HG02840 (cell line): Measurements from ENCODE around the gene C16orf54.
"Not testable (repeated sequence)": the region's sequence is repeated elsewhere in the genome, so short reads cannot be mapped to it uniquely, and the experiment has no call there.

Experiments used
- ATAC-seq: cut with Tn5 transposase; IDR thresholded peaks from one replicate; pipeline ENCODE4 v1.9.1; 2021; ENCODE audit warnings: mild to moderate bottlenecking, moderate library complexity, moderate number of reproducible peaks; ENCODE audit not compliant: unreplicated experiment, low FRiP score

C16orf54 gene

DNA sequence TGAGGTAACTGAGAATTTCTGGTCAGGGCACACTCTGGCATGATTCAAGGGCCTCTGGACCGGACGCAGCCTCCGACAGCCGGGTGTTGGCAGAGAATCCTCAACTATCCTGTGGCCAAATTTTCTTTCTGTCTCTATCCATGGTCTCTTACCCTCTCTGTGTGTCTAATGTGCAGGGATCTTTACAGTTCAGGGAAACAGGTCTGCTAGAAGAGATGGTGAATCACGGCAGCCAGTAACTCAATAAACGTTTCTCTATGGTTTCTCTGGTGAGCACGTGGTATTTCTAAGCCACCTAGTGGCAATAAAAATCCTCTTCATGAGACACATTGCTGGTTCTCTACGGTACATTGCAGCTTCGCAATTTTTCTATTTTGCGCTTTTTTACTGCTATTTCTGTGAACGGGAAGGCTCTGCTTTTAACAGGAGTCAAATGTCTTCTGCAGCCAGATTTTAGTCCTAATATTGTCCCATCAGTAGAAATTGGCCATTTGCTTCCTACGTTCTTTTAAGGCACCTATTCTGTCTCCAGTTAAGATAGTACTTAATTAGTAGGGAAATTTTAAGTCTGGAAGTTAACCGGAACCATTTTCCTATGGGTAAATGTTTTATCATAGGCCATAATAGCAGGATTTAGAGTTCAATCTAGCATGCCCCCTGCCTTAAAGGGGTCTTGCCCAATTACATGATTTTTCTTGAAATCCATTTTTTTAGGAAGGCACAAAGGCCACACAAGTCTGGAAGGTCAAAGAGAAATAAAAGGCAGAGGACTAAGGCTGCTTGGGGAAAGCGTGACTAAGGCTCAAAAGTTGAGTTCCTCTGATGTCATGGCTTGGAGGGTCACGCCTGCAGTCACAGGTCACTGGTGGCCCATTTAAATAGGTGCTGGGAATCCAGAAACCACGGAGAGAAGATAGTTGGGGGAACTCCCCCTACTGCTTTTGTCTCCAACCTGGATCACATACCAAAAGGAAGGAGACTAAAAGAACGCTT is 35.3 kb downstream of the C16orf54 start:
- ATAC-seq = no peak

DNA sequence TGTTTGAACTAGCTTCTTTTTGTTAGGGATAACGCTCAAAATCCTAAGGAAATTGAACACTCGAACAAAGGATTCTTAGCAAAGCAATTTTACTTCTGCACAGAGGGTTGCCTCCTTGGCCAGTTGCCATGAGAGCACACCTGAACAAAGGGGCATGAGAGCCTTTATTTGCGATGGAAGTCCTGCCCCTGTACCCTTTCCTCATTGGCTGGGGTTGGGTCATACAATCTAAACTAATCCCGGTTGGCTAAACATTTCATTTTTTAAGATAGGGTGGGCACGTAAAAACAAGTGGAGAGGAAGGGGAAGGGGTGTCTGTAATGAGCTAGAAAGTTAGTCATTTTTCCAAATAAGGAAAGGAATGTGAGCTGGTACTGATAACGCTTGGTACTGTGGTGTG is 36.1 kb downstream of the C16orf54 start:
- ATAC-seq = not testable (repeated sequence)

DNA sequence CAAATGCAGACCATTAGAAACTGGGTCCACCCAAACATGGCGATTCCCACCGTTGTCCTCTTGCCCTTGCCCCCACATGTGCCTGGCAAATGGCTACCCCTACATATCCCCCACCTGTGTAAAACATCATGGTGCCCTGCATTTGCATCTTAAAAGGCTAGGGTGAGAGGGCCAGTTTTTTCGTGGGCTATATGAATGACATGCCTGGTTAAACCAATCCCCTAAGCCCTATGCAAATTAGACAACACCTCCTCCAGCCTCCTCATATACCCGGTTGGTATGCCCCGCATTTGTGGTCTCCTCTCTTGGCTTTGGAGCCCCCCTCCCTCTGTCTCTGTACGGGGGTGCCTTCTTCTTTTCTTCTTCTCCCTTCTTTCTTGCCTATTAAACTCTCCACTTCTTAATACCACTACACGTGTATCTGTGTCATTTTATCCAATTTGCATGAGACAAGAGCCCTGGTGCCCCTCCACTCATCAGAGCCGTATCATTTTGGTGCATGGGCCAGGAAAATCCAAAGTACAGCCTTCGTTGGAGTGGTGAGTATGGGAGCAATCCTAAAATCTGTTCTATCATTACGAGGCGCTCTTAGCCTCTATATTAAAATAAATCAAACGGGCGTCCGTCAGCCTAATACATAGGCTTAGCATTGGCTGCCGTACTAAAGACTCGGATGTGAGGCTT is 36.7 kb downstream of the C16orf54 start:
- ATAC-seq = no peak

DNA sequence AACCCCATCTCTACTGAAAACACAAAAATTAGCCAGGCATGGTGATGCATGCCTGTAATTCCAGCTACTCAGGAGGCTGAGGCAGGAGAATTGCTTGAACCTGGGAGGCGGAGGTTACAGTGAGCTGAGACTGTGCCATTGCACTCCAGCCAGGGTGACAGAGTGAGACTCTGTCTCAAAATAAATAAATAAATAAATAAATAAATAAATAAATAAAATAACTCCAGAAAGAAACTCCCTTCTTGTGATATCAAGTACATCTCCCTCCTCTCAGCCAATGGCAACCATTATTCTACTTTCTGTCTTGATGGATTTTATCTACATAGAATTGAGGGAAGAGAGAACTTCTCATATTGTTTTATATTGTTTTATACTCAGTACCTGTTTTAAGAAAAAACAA is 38.6 kb downstream of the C16orf54 start:
- ATAC-seq = not testable (repeated sequence)

DNA sequence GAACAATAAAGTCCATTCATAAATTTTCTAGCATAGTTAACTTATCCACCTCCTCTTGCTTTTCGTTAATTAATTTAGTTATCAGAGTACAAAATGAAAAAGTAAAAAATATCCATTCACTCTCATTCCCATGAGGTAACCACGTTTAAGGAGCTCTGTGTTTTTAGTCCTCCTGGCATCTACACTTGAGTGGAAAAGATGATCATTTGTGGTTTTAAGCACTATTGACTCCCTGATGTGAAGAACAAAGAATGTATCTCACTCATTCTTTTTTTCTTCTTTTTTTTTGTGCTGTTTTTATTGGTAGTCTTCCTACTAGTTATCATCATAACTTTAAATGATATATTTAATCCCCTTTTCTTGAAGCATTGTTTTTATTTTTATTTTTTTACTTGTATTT is 40.8 kb downstream of the C16orf54 start:
- ATAC-seq = no peak

DNA sequence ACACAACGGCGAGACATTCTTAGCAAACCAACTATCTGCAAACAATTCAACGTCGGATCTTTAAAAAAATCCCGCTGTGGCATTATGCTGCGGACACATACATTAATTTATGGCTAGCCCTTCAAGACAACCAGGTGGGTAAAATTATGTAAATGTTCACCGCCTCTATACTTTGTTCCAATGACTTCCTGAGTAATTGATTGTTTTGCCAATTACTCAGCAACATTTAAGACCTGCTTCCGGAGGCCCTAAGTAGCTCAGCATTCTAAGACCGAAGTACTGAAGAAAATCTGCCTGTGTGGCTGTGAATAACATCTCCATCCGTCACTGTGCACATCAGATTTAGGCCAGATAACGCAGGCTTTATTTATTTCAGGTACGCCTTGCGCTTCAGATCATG is 43.5 kb downstream of the C16orf54 start:
- peak; percentile 55 for ATAC-seq

DNA sequence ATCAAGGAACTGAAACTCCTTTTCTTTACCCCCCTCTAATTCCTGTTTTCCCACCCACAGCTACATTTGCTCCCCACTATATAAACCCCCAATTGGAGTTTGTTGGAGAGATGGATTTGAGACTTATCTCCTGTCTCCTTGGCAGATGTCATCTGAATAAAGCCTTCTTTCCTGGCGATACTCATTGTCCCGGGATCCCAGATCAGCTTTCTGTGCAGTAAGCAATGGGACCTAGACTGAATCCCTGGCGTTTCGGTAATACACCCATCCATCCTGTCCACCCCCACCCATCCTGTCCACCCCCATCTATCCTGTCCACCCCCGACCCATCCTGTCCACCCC is 44.6 kb downstream of the C16orf54 start:
- no peak for ATAC-seq

DNA sequence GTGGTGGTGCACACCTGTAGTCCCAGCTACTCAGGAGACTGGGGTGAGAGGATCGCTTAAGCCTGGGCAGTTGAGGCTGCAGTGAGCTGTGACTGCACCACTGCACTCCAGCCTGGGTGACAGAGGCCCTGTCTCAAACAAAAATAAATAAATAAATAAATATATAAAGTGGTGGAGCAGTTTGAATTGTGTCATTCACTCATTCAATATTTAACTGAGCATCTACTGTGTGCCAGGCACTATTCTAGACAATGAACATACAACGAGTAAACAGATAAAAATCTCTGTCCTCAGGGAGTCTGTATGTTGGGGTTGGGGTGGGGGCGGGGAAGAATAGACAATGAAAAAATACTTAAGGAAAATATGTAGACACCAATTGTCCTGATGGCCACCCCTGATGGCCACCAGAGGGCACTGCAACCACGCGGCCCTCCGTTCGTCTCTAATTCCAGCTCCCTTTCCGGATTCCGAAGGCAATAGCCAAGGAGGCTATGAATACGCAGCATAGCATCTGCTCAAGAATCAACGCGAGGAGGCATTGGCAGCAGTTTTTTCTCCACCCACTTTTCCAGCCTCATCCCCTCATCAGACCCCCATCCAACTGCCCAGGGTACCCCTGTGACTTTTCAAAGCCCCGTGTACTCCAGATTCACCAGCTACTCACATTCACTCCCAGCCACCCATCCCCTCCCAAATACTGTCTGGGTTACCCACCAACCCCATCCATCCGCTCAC is 45.4 kb downstream of the C16orf54 start:
- no peak for ATAC-seq

DNA sequence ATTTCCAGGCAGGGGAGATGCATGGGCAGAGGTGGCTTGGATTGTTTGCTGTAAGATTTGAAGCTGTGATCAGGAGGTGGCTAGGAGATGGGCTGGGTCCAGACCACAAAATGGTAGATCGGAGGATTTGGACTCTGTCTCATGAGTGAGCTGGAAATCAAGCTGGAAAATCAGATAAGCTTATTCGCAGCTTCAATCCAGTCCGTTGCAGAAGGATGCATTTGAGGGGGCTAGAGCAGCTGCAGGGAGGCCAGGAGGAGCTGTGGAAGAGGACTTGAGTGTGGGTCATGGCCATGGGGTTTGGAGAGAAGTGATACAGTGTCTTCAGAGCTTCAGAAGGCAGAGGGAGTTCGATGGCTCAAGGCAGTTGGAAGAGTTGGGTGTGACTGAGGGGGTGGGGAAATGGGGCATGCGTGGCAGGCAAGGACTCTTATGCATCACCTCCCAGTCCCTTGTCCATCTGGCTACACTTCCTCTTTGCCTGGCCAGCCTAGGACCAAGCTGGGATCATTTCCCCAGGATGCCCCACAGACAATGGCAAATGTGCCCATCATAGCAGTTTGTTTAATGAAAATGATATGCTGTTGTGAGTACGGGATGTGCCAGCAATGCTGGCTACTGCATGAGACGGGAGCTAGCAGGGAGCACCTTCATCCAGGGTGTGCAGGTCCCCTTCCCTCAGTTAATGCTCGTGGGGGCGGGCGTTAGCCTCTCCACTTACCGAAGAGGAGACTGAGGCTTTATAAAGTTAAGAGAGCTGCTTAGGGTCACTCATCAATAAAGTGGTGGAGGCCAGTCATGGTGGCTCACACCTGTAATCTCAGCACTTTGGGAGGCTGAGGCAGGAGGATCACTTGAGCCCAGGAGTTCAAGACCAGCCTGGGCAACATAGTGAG is 46.2 kb downstream of the C16orf54 start:
- no peak for ATAC-seq

DNA sequence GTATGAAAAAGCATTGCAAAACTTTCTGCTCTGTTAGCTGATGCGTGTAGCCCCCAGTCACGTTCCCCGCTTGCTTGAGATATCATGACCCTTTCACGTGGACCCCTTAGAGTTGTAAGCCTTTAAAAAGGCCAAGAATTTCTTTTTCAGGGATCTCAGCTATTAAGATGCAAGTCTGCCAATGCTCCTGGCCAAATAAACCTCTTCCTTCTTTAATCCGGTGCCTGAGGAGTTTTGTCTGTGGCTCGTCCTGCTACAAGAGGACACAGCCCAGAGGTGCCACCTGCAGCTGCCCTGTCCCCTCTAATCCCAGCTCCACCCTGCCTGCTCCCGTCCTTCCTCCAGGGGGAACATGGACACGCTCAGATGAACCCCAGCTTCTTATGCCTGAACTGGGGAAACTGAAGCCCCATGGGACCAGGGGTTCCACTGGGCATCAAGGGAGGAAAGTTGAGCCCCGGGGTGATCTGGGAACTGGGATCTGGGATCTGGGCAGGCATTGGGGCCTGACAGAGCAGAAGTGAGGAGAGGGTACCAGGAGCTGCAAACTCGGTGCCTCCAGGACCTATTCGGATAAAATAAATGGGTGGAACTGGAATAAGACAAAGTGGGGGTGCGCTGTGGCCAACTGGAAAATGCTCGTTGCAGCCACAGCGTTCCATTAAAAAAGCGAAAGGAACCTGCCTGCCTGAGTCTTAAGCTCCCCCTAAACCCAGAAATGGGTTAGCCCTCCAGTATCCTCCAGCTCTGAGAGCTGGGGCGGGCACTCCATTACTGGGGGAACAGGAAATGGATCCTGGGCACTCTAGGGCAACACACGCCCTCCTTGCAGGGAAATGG is 47.1 kb downstream of the C16orf54 start:
- no peak for ATAC-seq

DNA sequence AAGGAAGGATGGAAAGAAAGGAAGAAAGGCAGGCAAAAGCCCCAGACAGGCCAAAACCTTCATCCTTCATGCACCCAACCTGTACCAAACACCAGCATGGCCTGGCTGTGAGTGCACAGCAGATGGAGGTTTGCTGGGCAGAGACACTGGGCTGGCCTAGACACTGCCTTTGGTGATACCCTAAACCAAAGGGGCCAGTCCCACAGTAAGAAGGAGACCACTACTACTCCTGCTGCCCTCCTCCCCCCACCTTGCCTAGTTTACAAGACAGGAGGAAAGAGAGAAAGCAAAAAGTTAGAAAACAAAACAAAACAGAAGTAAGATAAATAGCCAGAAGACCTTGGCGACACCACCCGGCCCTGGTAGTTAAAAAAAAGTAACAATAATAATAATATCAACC is 47.7 kb downstream of the C16orf54 start:
- no peak for ATAC-seq

DNA sequence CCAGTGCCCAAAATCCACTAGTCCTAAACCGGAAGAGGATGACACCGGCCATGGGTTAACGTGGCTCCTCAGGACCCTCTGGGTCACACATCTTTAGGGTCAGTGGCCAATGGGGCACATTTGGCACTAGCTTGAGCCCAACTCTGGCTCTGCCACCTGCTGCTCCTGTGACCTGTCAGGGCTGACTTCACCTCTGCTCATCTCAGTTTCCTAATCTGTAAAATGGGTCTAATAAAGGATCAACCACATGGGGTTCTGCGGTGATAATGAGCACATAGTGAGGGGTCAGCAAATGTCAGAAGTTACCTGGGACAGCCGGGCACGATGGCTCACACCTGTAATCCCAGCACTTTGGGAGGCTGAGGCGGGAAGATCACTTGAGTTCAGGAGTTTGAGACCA is 48.4 kb downstream of the C16orf54 start:
- no peak for ATAC-seq

DNA sequence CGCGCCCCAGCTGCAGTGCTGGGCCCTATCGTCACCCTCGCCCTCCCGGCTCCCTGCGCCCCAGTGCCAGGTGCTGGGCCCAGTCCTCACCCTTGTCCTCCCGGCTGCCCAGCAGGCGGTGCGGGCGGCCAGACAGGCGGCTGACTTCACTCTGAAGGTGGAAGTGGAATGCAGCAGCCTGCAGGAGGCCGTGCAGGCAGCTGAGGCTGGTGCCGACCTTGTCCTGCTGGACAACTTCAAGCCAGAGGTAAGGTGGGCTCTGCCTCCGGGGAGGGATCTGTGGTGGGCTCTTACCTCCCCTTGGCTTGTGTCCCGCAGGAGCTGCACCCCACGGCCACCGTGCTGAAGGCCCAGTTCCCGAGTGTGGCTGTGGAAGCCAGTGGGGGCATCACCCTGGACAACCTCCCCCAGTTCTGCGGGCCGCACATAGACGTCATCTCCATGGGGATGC is 48.9 kb downstream of the C16orf54 start:
- no peak for ATAC-seq

DNA sequence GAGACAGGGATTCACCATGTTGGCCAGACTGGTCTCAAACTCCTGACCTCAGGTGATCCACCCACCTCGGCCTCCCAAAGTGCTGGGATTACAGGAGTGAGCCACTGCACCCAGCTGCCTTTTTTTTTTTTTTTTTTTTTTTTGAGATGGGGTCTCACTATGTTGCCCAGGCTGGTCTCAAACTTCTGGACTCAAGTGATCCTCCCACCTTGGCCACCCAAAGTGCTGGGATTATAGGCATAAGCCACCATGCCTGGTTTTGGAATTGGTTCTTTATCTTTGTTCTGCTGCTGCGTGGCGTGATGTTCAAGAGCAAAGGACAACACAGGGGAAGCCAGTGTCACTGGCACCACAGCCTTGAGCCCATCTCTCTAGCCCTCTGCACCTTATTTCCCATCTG is 50.1 kb downstream of the C16orf54 start:
- ATAC-seq = not testable (repeated sequence)

DNA sequence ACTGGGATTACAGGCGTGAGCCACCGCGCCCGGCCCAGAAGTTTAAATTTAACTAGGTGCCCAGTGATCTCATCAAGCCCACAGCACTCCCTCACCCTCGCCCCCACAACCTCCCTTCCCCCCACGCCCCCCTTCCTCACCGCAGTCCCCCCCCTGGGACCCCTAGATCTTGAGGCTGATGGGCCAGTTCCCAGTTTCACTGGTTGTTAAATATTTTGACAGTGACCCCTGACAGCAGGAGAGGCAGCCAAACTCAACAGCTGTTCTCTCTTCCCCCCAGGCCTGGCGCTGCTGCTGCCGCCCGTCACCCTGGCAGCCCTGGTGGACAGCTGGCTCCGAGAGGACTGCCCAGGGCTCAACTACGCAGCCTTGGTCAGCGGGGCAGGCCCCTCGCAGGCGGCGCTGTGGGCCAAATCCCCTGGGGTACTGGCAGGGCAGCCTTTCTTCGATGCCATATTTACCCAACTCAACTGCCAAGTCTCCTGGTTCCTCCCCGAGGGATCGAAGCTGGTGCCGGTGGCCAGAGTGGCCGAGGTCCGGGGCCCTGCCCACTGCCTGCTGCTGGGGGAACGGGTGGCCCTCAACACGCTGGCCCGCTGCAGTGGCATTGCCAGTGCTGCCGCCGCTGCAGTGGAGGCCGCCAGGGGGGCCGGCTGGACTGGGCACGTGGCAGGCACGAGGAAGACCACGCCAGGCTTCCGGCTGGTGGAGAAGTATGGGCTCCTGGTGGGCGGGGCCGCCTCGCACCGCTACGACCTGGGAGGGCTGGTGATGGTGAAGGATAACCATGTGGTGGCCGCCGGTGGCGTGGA is 51.2 kb downstream of the C16orf54 start:
- no peak for ATAC-seq

DNA sequence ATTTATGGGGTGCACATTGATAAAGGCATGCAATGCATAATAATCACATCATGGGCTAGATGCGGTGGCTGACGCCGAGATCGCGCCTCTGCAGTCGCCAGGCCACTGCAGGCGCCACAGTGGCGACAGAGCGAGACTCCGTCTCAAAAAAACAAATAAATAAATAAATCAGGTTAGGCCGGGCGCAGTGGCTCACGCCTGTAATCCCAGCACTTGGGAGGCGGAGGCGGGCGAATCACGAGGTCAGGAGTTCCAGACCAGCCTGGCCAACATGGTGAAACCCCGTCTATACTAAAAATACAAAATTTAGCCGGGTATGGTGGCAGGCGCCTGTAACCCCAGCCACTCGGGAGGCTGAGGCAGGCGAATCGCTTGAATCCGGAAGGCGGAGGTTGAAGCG is 53.2 kb downstream of the C16orf54 start:
- ATAC-seq = not testable (repeated sequence)
